Thymus (tissue), 11 donors: ENCODE results near the gene S100A10. TPM values are rescaled to one million over a fixed set of nuclear protein-coding genes. Genes with fewer than 3 reads are reported as not detected.
A peak's percentile ranks its signal among the peaks of the same experiment; 100 is the strongest.

Source experiments
- DNase-seq, 9 donors: peaks; one replicate each; pipeline ENCODE4 v3.0.0-alpha.2; 2013; ENCODE audit warnings: low spot score in 9 of 9, low read depth in 6 of 9, missing footprints in 1 of 9
- H3K27ac ChIP-seq, 2 donors: one replicate each; pipeline ENCODE4 v1.5.1; 2013; ENCODE audit warnings: control low read depth in 1 of 2, low read depth in 1 of 2, low read length in 1 of 2, mild to moderate bottlenecking in 1 of 2, moderate library complexity in 1 of 2
- H3K27me3 ChIP-seq, 2 donors: one replicate each; pipeline ENCODE4 v1.5.1; 2013; ENCODE audit warnings: low read length in 1 of 2; ENCODE audit not compliant: control insufficient read depth in 2 of 2, insufficient read depth in 1 of 2
- H3K36me3 ChIP-seq, 2 donors: one replicate each; pipeline ENCODE4 v1.5.1; 2013; ENCODE audit warnings: low read length in 1 of 2, mild to moderate bottlenecking in 1 of 2, moderate library complexity in 1 of 2; ENCODE audit not compliant: control insufficient read depth in 2 of 2, insufficient read depth in 2 of 2
- H3K4me1 ChIP-seq, 2 donors: one replicate each; pipeline ENCODE4 v1.5.1; 2013; ENCODE audit warnings: low read length in 2 of 2; ENCODE audit not compliant: control insufficient read depth in 2 of 2, insufficient read depth in 2 of 2
- H3K4me3 ChIP-seq, 2 donors: one replicate each; pipeline ENCODE4 v1.5.1; 2013; ENCODE audit warnings: low read length in 2 of 2, control low read depth in 1 of 2, mild to moderate bottlenecking in 1 of 2
- H3K9me3 ChIP-seq, 2 donors: one replicate each; pipeline ENCODE4 v1.5.1; 2013; ENCODE audit warnings: low read length in 1 of 2, mild to moderate bottlenecking in 1 of 2; ENCODE audit not compliant: control insufficient read depth in 2 of 2, insufficient read depth in 1 of 2
- WGBS: extraction: QIAGEN DNeasy Blood & Tissue Kit; methylation state at CpG from one replicate; pipeline ENCODE4 v1.1.7; 2013; 5-methylcytosine and 5-hydroxymethylcytosine counted together
- polyA plus RNA-seq: library from polyadenylated mRNA; stranded (reverse); fragments of 200-250 nt; gene quantifications from one replicate; pipeline ENCODE4 v1.2.3, GENCODE V29; 2013
- total RNA-seq: library from RNA; stranded (reverse); fragments of 120-200 nt; gene quantifications from one replicate; pipeline ENCODE4 v1.2.4, GENCODE V29; 2013
- donor health status: healthy.

The S100A10 gene
- total and polyA plus RNA-seq, 2 donors: 46.1 to 592 TPM

DNA sequence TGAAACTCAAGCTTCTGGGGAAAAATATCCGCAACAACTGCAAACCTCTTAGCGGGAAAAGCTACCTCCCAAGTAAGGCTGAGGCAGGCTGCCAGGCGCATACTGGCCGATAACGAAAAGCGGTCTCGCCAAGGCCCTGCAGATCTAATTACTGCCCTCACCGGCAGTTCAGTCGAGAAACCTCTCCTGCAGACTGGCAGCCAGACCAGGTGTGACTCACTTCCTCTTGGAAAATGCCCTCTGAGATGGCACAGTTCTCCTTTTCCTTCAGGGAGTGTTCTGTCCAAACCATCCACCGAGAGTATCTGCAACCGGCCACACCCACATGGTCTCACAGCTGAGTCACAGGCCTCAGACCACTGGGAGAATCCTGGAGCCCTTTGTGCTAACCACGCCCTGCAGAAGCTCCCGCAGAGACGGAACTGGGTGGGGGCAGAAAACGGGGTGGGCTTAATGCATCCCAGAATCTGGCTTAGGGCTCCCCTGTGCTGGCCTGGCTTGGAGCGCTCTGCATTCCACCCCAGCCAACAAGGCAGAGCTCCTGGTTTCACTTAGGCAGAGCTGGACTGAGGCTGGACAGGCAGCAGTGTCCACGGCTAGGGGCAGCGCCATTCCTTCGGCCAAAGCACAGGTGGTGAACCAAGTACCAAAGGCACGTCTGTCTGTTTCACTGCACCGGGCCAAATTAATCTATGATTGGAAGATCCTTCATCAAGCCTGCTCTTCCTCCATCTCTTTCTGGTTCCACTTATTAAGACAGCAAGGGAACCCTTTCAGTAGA lies 1.2 kb downstream of the S100A10 start:
- DNase-seq: peak in 2 of 9 donors; percentile 11 to 37
- WGBS: 65% methylated on average over 21 of the region's 21 CpGs
- peak overlapping the region; percentile 57 to 85 for H3K4me3 ChIP-seq
- H3K27ac ChIP-seq: peak overlapping the region; percentile 71 to 86
- no peaks in the 10 kb centered on the region for H3K36me3 ChIP-seq
- H3K27me3 ChIP-seq: peaks cover 6 to 80% of the 10 kb centered on the region in 2 donors
- peaks cover 0 to 11% of the 10 kb centered on the region in 2 donors for H3K9me3 ChIP-seq
- H3K4me1 ChIP-seq: peaks cover 18 to 20% of the 10 kb centered on the region in 2 donors

DNA sequence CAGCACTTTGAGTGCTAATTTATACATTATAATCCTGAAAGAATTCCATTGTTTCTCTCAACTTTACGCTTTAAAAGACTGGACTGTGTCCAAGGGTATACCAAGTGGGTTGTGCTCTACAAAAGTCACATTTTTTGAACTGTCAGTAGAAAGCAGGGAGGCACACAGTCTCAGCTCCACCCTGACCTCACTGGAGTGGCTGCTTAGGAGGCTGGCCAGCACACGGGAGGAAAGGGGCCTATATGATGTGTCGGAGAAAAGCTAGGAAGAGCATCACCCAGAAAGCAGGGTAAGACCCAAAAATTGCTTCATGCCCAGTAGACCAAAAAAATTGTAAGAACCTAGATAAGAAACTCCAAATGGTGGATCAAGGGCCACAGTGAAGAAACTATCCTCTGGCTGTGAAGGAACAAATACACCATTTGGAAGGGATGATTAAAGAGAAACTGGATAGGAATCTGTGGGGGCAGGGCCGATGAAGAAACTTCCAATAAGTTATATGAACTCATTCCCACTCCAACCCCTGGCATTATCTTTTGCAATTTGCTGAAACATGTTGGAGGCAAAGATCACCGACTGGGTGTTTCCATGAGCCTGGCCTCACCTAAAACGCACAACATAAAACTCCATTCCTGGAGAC lies 1.9 kb downstream of the S100A10 start:
- 93% methylated on average over 6 of the region's 6 CpGs for WGBS
- DNase-seq: no peak
- H3K4me3 ChIP-seq: no peak overlapping the region
- no peaks in the 10 kb centered on the region for H3K36me3 ChIP-seq
- peaks cover 18 to 20% of the 10 kb centered on the region in 2 donors for H3K4me1 ChIP-seq
- peaks cover 0 to 11% of the 10 kb centered on the region in 2 donors for H3K9me3 ChIP-seq
- H3K27me3 ChIP-seq: peaks cover 6 to 76% of the 10 kb centered on the region in 2 donors
- H3K27ac ChIP-seq: peak overlapping the region; percentile 2 to 58

DNA sequence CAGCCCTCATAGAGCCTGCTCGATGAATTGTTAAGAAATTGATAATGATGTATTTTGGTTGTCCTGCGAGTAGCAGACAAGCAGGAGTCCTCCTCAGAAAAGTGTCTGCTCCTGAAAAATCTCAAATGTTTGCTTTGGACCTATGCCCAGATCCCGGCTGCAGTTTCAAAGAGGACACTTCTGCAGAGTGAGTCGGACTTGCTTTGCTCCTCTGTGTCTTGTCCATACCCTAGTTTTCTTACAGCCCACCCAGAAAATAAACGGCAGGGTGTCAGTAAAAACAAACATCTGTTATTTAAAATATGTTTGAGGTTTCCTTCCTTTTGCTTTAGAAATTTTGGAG lies 2.8 kb downstream of the S100A10 start:
- H3K27me3 ChIP-seq: peaks cover 6 to 69% of the 10 kb centered on the region in 2 donors
- no peaks in the 10 kb centered on the region for H3K36me3 ChIP-seq
- DNase-seq: peak in 1 of 9 donors; percentile 7
- H3K27ac ChIP-seq: no peak overlapping the region
- no peak overlapping the region for H3K4me3 ChIP-seq
- H3K9me3 ChIP-seq: peaks cover 0 to 11% of the 10 kb centered on the region in 2 donors
- WGBS: 68% methylated on average over 5 of the region's 5 CpGs
- H3K4me1 ChIP-seq: peaks cover 18 to 20% of the 10 kb centered on the region in 2 donors

DNA sequence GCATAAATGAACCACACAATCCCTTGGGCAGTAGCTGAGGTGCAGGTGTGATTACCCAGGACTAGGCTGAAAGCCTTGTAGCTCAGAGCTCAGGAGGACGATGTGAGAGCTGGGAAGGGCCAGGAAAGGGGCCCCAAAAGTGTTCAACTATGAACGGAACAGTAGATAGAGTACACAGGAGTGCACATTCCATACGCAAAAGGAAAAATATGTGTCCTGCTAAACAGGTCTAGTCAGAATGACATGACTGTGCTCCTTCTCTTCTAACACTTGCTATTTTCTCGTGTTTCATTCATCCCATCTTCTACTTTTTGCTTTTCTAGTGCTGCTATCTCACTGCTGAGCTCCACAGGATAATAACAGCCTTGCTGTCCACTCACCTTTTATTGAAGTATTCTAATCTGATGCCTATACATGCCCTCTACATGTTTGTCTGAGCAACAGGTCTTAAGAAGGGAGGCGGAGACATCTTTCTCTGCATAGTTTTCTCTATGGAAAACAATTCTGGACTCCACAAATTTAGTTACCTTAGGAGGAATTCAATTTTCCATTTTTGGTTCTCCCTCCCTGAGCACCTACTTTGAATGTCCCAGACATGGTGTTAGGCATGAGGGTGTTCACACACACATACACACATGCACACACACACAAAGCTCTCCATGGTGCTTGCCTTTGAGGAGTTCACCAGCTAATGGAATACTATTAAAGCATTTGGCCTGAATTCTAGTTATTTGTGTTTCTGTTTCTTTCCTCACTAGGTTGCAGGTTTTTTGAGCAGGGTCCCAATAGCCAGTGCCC lies 3.4 kb downstream of the S100A10 start:
- Histone ChIP-seq H3K36me3 (peaks cover 0 to 3% of the 10 kb centered on the region in 2 donors), H3K27ac (no peak overlapping the region), H3K9me3 (peaks cover 0 to 11% of the 10 kb centered on the region in 2 donors), H3K4me1 (peaks cover 18 to 20% of the 10 kb centered on the region in 2 donors), H3K4me3 (no peak overlapping the region), H3K27me3 (peaks cover 6 to 66% of the 10 kb centered on the region in 2 donors)
- 86% methylated on average over 5 of the region's 5 CpGs for WGBS
- no peak for DNase-seq

DNA sequence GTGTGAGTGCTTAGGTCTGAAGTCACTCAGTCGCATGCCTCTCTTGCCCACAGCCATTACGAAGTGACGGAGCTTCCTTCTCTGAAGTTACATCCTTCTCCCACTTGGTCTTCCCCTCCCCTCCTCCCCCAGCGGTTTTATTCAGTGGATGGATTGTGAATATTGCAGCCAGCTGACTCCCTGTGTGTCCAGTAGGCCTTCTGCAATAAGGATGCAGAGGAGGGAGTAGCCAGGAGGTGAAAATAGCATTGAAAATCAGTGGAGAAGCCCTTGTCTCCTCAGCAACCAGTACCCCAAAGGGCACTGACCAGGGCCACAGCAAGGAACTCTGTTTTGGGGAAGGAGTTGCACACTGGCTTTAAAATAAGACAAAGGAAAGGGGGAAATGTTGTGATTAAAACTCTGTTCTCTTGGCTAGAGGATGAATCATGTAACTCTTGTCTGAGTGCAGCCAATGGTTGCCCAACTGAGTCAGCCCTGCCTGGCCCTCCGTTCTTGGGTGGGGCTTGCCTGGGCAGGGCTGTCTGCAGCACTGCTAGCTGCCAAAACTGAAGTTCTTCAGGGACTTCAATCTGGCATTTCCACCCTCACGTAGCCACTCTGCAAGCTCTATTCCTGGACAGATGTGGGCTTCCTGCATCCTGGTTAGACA lies 4.3 kb downstream of the S100A10 start:
- 91% methylated on average over 6 of the region's 6 CpGs for WGBS
- no peak for DNase-seq
- Histone ChIP-seq H3K9me3 (peaks cover 0 to 10% of the 10 kb centered on the region in 2 donors), H3K36me3 (peaks cover 3 to 7% of the 10 kb centered on the region in 2 donors), H3K27me3 (peaks cover 2 to 57% of the 10 kb centered on the region in 2 donors), H3K4me3 (no peak overlapping the region), H3K4me1 (peaks cover 18 to 19% of the 10 kb centered on the region in 2 donors), H3K27ac (peak overlapping the region in 1 of 2 donors; percentile 53)

DNA sequence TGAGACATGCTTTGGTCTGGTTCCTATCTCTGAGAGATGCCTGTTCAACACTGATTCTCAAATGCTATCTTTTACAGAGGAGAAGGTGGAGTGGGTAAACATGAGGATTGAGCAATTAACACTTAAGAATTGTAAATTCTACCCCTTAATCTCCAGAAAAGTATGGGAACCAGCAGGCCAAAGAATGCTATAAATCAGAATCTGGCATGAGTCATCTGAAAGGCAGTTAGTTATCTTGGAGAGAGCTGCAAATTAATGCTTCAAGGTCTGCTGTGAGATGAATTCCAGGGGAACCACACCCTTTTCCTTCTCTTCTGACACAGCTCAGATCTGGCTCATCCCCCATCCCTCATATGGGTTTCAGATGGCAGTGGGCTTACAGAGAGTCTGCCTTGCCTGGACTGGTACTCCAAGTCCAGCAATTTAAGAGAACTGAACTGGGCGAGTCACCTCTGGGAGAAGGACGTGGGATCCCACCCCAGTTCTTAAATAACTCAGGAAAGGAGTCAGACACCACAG lies 5.2 kb downstream of the S100A10 start:
- 91% methylated on average over 2 of the region's 2 CpGs for WGBS
- DNase-seq: no peak
- H3K27ac ChIP-seq: no peak overlapping the region
- H3K36me3 ChIP-seq: peaks cover 3 to 7% of the 10 kb centered on the region in 2 donors
- peaks cover 14% of the 10 kb centered on the region in 2 donors for H3K4me1 ChIP-seq
- H3K4me3 ChIP-seq: no peak overlapping the region
- peaks cover 0 to 5% of the 10 kb centered on the region in 2 donors for H3K9me3 ChIP-seq
- peaks cover 0 to 49% of the 10 kb centered on the region in 2 donors for H3K27me3 ChIP-seq

DNA sequence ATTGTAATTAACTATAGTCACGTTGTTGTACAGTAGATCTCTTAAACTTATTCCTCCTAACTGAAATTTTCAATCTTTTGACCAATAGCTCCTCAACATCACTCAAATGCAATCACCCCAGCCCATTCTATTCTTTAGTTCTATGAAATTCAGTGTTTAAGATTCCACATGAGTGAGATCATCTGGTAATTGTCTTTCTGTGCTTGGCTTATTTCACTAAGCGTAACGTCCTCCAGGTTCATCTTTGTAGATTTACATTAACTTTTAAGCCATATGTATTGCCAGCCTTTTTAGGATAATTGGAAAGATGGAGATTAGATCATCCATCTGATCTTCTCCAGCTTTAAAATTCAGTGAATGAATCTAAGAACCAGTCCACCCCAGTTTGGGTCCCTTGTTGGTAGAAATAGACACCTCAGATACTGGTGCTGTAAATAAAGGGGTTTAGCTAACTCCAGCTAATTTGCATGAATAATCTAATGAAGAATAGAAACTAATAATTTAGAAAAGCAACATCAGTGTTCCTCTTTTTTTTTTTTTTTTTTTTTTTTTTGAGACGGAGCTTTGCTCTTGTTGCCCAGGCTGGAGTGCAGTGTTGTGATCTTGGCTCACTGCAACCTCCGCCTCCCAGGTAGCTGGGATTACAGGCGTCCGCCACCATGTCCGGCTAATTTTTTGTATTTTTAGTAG lies 7.0 kb downstream of the S100A10 start:
- Histone ChIP-seq H3K27ac (no peak overlapping the region), H3K4me1 (no peaks in the 10 kb centered on the region), H3K9me3 (no peaks in the 10 kb centered on the region), H3K4me3 (no peak overlapping the region), H3K27me3 (peaks cover 0 to 31% of the 10 kb centered on the region in 2 donors), H3K36me3 (peaks cover 3 to 7% of the 10 kb centered on the region in 2 donors)
- no peak for DNase-seq
- WGBS: 97% methylated on average over 8 of the region's 8 CpGs

DNA sequence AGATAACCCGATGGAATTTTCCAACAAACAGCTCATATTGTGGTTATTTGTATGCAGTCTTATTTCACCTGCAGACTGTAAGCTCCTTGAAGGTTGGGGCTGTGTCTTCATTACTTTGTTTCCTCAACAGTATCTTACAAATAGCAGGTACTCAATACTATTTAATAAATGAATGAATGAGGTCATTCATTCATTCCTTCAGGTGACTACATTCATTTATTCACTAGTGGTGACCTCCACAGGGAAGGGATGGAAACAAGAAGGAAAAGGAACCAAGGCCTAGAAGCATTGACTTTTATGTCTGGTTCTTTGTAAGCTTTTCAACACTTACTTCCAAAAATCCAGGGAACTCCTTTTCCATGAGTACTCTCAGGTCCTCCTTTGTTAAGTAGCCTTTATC lies 7.9 kb downstream of the S100A10 start:
- H3K27me3 ChIP-seq: peaks cover 0 to 24% of the 10 kb centered on the region in 2 donors
- no peaks in the 10 kb centered on the region for H3K9me3 ChIP-seq
- H3K36me3 ChIP-seq: peaks cover 3 to 10% of the 10 kb centered on the region in 2 donors
- H3K4me3 ChIP-seq: no peak overlapping the region
- no peak for DNase-seq
- H3K4me1 ChIP-seq: no peaks in the 10 kb centered on the region
- 96% methylated on average over 1 of the region's 1 CpG for WGBS
- H3K27ac ChIP-seq: no peak overlapping the region
